AG09309 (cell line): Measurements from ENCODE around the gene GJA5.

Experiments used
- DNase-seq: peaks from one replicate; pipeline ENCODE4 v3.0.0-alpha.2; 2010; ENCODE audit warnings: low read depth
- H3K4me3 ChIP-seq: 2 replicates; pipeline ENCODE4 v1.5.1; 2011; ENCODE audit warnings: mild to moderate bottlenecking, low read depth, low read length, moderate library complexity; ENCODE audit not compliant: control insufficient read depth
- CTCF ChIP-seq: IDR thresholded peaks from 2 replicates; pipeline ENCODE4 v1.5.1; 2011; ENCODE audit warnings: mild to moderate bottlenecking, low read depth, low read length, inconsistent platforms; ENCODE audit not compliant: insufficient read depth, control insufficient read depth; ENCODE audit errors: missing control alignments

The GJA5 gene

GRCh38 chr1:147768582-147768981, 8.2 kb upstream of the GJA5 start:
- no peak for DNase-seq
- H3K4me3 ChIP-seq, result no peak overlapping the region
- no peak for TF ChIP-seq CTCF

GRCh38 chr1:147768101-147768500, 7.7 kb upstream of the GJA5 start:
- no peak overlapping the region for H3K4me3 ChIP-seq
- TF ChIP-seq CTCF, result no peak
- no peak for DNase-seq

- no peak for TF ChIP-seq CTCF
- no peak overlapping the region for H3K4me3 ChIP-seq
- no peak for DNase-seq
Observed at GRCh38 chr1:147762233-147763024, 2.0 kb upstream of the GJA5 start.

- TF ChIP-seq CTCF, result no peak
- H3K4me3 ChIP-seq, result no peak overlapping the region
- DNase-seq, result no peak
Observed at GRCh38 chr1:147758379-147759100, 1.9 kb downstream of the GJA5 start.

- no peak for TF ChIP-seq CTCF
- DNase-seq, result no peak
- H3K4me3 ChIP-seq, result no peak overlapping the region
Observed at GRCh38 chr1:147757015-147757990, 3.1 kb downstream of the GJA5 start.

- no peak for TF ChIP-seq CTCF
- no peak overlapping the region for H3K4me3 ChIP-seq
- no peak for DNase-seq
Observed at GRCh38 chr1:147756341-147756740, 4.1 kb downstream of the GJA5 start.
